ENCODE results near the gene STEAP2.

DNA sequence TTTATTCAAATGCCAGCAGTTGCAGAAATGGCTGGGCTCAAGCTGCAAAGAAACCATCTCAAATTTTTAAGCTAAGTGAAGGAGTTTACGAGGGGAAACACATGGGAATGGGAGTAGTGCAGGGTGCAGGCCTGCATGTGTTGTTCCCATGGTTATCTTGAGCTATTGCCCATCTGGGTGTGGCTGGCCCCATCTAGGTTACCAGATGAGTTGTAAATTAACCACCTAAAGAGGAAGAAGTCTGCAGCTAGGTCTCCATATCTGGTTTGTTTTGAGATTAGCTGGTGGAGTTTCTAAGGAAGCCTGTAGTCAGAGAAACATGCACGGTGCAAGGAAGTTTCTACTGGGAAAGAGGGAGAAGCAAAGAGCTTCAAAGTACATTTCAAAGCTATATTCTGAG is 23.3 kb upstream of the STEAP2 start:
- TF ChIP-seq, protein P1, sequence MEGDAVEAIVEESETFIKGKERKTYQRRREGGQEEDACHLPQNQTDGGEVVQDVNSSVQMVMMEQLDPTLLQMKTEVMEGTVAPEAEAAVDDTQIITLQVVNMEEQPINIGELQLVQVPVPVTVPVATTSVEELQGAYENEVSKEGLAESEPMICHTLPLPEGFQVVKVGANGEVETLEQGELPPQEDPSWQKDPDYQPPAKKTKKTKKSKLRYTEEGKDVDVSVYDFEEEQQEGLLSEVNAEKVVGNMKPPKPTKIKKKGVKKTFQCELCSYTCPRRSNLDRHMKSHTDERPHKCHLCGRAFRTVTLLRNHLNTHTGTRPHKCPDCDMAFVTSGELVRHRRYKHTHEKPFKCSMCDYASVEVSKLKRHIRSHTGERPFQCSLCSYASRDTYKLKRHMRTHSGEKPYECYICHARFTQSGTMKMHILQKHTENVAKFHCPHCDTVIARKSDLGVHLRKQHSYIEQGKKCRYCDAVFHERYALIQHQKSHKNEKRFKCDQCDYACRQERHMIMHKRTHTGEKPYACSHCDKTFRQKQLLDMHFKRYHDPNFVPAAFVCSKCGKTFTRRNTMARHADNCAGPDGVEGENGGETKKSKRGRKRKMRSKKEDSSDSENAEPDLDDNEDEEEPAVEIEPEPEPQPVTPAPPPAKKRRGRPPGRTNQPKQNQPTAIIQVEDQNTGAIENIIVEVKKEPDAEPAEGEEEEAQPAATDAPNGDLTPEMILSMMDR (IDR thresholded peaks at IDR 0.05), result no peak
- TF ChIP-seq EP300 (IDR thresholded peaks at IDR 0.05), result no peak

Measured in suprapubic skin (tissue), 3 donors.